Inferior parietal cortex (tissue), 1 donor: Measurements from ENCODE around the gene DCP1A.
A peak's percentile ranks its signal among the peaks of the same experiment; 100 is the strongest.
"Not testable (repeated sequence)": the region's sequence is repeated elsewhere in the genome, so short reads cannot be mapped to it uniquely, and the experiment has no call there.

ENCODE experiments used
- DNase-seq: peaks from one replicate; pipeline ENCODE4 v3.0.0-alpha.2; 2016; ENCODE audit errors: extremely low spot score

DCP1A gene

GRCh38 chr3:53264718-53265117 is 82.6 kb downstream of the DCP1A start:
- no peak for DNase-seq

GRCh38 chr3:53263907-53264306 is 83.4 kb downstream of the DCP1A start:
- no peak for DNase-seq

GRCh38 chr3:53261712-53262111 is 85.6 kb downstream of the DCP1A start:
- DNase-seq = no peak

DNA sequence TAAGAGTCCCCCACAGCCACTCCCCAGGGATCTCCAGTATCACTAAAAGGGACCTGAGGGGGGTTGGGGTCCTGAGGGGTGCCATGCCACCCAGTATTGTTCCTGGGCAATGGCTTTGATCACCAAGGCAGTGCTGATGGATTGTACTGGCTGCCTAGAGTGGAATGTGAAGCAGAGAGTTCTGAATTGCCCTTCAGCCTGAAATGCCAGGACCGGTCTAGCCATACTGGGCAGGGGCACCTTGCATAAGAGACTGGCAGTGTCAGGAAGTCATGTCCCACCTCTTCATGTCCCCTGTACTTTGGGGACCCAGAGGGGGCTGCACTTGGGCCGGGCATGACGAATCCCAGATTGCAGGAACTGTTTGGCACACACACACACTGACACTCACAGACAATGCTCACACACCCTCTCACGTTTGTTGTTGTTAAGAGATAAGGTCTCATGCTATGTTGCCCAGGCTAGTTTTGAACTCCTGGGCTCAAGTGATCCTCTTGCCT is 87.0 kb downstream of the DCP1A start:
- no peak for DNase-seq

- no peak for DNase-seq
These were observed 87.7 kb downstream of the DCP1A start for GRCh38 chr3:53259427-53260259.

DNA sequence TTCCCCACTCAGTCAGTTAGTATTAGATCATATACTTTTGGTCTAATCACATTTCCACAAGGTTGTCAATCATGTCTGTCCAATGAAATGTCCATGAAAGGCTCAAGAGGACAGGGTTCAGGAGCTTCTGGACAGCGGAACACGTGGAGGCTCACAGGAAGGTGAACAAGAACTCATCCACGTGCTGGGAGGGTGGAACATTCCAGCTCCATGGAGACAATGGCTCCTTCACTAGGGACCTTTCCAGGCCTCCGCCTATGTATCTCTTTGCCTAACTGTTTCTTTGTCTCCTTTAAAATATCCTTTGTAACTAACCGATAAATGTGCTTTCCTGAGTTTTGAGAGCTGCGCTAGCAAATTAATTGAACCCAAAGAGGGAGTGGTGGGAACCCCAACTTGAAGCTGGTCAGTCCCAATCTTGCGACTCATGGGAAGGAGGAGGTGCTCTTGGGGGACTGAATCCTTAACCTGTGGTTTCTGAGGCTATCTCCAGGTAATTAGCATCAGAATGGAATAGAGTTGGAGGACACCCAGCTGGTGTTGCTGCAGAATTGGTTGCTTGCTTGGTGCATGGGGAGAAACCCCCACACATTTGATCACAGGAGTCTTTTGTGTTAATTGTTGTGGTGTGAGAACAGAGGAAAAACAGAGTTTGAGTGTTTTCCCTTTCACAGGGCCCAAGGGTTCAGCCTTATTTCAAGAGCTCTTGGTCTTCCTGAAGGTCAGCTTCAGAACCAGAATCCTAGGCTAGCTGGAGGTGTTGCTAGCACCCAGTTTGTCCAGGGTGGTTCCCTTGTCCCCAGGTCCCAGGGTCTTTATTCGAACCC is 88.5 kb downstream of the DCP1A start:
- DNase-seq = peak; percentile 42

GRCh38 chr3:53257465-53257864 is 89.9 kb downstream of the DCP1A start:
- no peak for DNase-seq

- DNase-seq = no peak
These were observed 90.7 kb downstream of the DCP1A start for GRCh38 chr3:53256704-53257055.

DNA sequence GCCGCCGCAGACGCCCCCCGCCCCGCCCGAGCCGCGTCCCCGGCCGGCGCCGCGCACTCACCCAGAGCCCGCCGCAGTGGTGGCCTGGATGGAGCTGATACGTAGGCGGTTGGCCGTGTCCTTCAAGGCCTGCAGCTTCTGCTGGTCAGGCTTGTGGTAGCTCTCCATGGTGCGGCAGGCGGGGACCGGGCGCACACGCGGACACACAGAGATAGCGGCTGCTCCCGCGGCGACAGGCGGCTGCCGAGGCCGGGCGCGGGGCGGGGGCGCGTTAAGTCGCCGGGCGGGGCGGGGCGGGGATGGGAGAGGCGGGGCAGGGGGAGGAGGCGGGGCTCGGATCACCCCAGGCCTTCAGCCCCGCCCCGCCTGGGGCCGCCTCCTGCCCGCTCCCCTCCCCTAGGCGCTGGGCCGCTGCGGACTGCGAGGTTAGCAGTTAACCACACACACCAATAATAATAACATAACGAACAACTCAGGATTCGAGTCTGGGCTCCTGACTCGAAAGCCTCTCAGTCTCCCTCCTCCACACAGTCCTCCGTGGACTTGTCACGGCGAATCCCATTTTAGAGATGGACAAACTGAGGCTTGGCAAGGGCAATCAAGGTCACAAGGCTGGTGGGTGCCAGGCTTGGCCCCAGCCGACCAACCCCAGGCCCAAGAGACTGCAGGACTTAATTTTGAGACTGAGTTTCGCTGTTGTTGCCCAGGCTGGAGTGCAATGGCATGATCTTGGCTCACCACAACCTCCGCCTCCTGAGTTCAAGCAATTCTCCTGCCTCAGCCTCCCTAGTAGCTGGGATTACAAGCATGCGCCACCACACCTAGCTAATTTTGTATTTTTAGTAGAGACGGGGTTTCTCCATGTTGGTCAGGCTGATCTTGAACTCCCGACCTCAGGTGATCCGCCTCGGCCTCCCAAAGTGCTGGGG is 91.3 kb downstream of the DCP1A start, which contains the start of gene TKT:
Gene TKT, minus strand, starts transcription at position 248 of the 929 bp plus-strand sequence. Its CDS starts 80 bp downstream, at position 168.
- DNase-seq = peak; percentile 67

GRCh38 chr3:53255423-53255774 is 91.9 kb downstream of the DCP1A start:
- peak; percentile 34 for DNase-seq

DNA sequence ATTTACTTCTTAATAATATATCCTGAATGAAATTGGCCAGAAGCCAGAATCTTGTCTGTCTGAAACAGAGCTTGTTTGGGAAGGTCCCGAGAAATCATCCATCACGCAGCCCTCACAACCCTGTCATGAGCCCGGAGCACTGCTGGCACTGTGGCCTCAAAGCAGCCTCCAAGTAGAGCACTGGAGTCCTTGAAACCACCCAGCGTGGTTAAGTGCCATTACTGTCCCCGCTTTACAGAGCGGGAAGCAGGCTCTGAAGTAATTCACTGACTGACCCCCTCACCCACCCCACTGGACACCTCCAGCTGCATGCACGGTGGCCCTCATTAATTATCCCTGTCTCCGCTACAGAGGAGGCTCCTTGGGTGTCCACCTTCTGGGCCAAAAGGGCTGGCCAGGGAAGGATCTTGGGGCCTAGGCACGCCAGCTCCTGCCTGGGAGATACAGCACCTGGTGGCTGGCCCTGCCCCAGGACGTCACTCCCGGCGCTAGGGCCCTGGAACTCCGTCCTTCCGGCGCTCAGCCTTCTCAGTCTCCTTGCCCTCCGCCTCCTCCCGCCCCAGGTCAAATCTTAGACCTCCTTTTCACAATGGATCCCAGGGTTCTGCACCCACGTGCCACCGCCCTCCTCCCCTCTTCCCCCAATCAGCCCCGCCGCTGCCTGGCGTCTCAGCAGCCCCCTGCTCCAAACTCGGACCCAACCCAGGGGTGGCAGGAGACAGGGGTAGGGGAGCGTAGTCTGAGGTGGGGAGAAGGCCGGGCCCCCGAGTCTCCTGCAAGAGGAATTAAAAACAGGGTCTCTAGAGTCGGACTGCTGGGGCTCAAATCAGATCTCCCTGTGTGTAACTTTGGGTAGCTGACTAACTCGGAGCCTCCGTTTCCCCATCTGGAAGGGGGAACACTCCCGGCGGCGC is 92.6 kb downstream of the DCP1A start:
- DNase-seq = peak; percentile 30

- DNase-seq = no peak
These were observed 93.4 kb downstream of the DCP1A start for GRCh38 chr3:53253707-53254508.

- not testable (repeated sequence) for DNase-seq
These were observed 94.4 kb downstream of the DCP1A start for GRCh38 chr3:53252947-53253322.

GRCh38 chr3:53252096-53252946 is 95.0 kb downstream of the DCP1A start:
- no peak for DNase-seq

- DNase-seq = no peak
These were observed 96.3 kb downstream of the DCP1A start for GRCh38 chr3:53250881-53251605.

DNA sequence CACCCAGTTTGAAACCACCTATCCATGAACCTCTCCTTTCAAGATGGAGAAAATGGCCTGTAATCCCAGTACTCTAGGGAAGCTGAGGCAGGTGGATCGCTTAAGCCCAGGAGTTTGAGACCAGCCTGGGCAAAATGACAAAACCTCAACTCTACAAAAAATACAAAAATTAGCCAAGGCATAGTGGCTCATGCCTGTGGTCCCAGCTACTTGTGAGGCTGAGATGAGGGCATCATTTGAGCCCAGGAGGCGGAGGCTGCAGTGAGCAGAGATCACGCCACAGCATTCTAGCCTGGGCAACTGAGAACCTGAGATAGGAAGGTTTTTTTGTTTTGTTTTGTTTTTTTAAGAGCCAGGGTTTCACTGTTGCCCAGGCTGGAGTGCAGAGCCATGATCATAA is 96.9 kb downstream of the DCP1A start:
- no peak for DNase-seq

- DNase-seq = no peak
These were observed 99.2 kb downstream of the DCP1A start for GRCh38 chr3:53248161-53248560.

- no peak for DNase-seq
These were observed 99.7 kb downstream of the DCP1A start for GRCh38 chr3:53247619-53248018.
